NK-92 (cell line): Measurements from ENCODE around the gene WDFY3.

Source experiments
- DNase-seq: peaks from one replicate; lab custom pipeline; 2025; ENCODE audit not compliant: unreplicated experiment; lab: John Stamatoyannopoulos, UW

The WDFY3 gene

GRCh38 chr4:84799318-84799717 is 167.2 kb downstream of the WDFY3 start:
- DNase-seq: no peak

- no peak for DNase-seq
These were observed 170.1 kb downstream of the WDFY3 start for GRCh38 chr4:84796394-84796793.

- no peak for DNase-seq
These were observed 173.9 kb downstream of the WDFY3 start for GRCh38 chr4:84792366-84793301.

- no peak for DNase-seq
These were observed 175.5 kb downstream of the WDFY3 start for GRCh38 chr4:84790769-84791565.

GRCh38 chr4:84786478-84786877 is 180.0 kb downstream of the WDFY3 start:
- DNase-seq: no peak

GRCh38 chr4:84782517-84782916 is 184.0 kb downstream of the WDFY3 start:
- no peak for DNase-seq

GRCh38 chr4:84780719-84781118 is 185.8 kb downstream of the WDFY3 start:
- DNase-seq: no peak

- DNase-seq: no peak
These were observed 188.4 kb downstream of the WDFY3 start for GRCh38 chr4:84778041-84778440.

GRCh38 chr4:84767168-84767567 is 199.3 kb downstream of the WDFY3 start:
- no peak for DNase-seq

- no peak for DNase-seq
These were observed 213.0 kb downstream of the WDFY3 start for GRCh38 chr4:84753321-84753972.

- no peak for DNase-seq
These were observed 214.8 kb downstream of the WDFY3 start for GRCh38 chr4:84751707-84752106.

GRCh38 chr4:84750960-84751283 is 215.6 kb downstream of the WDFY3 start:
- DNase-seq: no peak

- DNase-seq: no peak
These were observed 216.1 kb downstream of the WDFY3 start for GRCh38 chr4:84750260-84750959.

- no peak for DNase-seq
These were observed 226.4 kb downstream of the WDFY3 start for GRCh38 chr4:84740057-84740456.

GRCh38 chr4:84738622-84739021 is 227.9 kb downstream of the WDFY3 start:
- no peak for DNase-seq

GRCh38 chr4:84737656-84738055 is 228.8 kb downstream of the WDFY3 start:
- no peak for DNase-seq

- no peak for DNase-seq
These were observed 232.5 kb downstream of the WDFY3 start for GRCh38 chr4:84734037-84734436.

- DNase-seq: no peak
These were observed 233.0 kb downstream of the WDFY3 start for GRCh38 chr4:84733343-84734033.

- no peak for DNase-seq
These were observed 236.1 kb downstream of the WDFY3 start for GRCh38 chr4:84730375-84730774.

GRCh38 chr4:84727491-84727890 is 239.0 kb downstream of the WDFY3 start:
- DNase-seq: no peak
